GM12873 (cell line): ENCODE results near the gene ANXA7.

Source experiments
- TF ChIP-seq, protein P1 (sequence below): IDR thresholded peaks from 2 replicates; pipeline ENCODE4 v1.5.1; 2012; ENCODE audit warnings: low read depth, mild to moderate bottlenecking, moderate library complexity, low read length, control low read depth; ENCODE audit not compliant: insufficient read depth; ENCODE audit errors: missing control alignments

The ANXA7 gene

DNA sequence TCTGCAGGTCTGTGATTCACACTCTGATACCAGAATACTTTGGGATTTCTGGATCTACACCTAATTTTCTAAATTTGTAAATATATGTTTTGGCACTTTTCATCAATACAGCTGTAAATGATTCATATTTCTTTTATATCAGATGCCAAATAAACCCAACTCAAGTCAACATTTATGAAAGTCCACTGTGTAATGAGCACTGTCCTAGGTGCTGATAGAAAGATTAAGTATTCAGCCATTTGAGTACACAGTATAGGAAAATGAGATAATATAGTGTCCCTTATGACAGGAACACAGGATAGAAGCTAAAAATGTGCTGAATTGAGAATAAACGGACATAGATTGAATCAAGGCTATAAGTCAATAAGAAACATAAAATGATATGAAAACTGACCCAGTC is 6.4 kb downstream of the ANXA7 start:
- TF ChIP-seq, protein P1, sequence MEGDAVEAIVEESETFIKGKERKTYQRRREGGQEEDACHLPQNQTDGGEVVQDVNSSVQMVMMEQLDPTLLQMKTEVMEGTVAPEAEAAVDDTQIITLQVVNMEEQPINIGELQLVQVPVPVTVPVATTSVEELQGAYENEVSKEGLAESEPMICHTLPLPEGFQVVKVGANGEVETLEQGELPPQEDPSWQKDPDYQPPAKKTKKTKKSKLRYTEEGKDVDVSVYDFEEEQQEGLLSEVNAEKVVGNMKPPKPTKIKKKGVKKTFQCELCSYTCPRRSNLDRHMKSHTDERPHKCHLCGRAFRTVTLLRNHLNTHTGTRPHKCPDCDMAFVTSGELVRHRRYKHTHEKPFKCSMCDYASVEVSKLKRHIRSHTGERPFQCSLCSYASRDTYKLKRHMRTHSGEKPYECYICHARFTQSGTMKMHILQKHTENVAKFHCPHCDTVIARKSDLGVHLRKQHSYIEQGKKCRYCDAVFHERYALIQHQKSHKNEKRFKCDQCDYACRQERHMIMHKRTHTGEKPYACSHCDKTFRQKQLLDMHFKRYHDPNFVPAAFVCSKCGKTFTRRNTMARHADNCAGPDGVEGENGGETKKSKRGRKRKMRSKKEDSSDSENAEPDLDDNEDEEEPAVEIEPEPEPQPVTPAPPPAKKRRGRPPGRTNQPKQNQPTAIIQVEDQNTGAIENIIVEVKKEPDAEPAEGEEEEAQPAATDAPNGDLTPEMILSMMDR, result no peak

DNA sequence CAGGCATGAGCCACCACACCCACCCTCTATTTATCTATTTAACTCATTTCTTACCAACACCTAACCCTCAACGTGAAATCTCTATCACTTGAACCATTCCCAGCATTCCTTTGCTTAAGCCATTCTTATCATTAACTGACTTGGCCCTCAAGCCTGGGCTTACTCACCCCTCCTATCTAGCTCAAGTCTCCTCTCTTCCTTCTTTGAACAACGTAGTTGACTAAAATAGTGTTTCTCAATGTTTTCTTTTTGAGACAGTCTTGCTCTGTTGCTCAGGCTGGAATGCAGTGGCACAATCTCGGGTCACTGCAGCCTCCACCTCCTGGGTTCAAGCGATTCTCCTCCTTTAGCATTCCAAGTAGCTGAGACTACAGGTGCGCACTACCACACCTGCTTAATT is 7.0 kb downstream of the ANXA7 start:
- TF ChIP-seq, protein P1, result no peak

GRCh38 chr10:73405556-73405955 is 8.3 kb downstream of the ANXA7 start:
- TF ChIP-seq, protein P1, result no peak

DNA sequence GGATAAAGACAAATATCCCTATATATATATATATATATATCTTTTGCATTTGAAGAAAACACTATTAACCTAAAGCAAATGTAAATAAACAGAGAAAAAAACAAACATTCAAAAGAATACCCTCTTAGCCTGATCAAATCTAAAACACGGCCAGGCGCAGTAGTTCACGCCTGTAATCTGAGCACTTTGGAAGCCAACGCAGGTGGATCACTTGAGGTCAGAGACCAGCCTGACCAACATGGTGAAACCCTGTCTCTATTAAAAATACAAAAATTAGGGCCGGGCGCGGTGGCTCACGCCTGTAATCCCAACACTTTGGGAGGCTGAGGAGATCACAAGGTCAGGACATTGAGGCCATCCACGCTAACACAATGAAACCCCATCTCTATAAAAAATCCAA is 9.2 kb downstream of the ANXA7 start:
- TF ChIP-seq, protein P1, result no peak

DNA sequence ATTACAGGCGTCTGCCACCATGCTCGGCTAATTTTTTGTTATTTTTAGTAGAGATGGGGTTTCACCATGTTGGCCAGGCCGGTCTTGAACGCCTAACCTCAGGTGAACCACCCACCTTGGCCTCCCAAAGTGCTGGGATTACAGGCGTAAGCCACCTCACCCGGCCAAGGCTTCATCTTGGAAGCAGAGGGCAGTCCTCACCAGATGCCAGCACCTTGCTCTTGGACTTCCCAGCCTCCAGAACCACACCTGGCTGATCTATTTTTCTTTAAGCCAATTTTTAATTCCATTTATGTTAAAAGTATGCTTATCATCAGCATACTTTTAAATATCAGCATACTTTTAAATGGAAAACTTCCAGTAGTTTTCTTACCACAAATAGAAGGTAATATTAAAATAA is 12.2 kb downstream of the ANXA7 start:
- TF ChIP-seq, protein P1, result no peak

DNA sequence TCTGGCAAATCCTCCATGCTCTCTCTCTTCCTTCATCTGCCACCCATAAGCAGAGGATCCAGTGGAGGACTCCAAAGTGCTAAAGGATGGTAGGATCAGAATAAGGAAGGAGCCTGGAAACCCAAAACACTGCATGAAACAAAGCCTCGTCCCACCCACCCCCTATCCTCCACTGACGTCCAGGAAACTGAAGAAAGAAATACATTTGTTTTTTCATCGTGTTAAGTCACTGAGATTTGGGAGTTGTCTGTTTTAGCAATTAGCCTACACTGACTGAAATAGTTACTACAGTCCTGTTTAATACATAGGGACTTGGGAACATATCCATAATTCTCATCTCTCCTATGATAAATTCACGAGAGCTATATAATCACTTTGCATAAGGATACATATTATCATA is 14.8 kb downstream of the ANXA7 start:
- TF ChIP-seq, protein P1, result no peak

DNA sequence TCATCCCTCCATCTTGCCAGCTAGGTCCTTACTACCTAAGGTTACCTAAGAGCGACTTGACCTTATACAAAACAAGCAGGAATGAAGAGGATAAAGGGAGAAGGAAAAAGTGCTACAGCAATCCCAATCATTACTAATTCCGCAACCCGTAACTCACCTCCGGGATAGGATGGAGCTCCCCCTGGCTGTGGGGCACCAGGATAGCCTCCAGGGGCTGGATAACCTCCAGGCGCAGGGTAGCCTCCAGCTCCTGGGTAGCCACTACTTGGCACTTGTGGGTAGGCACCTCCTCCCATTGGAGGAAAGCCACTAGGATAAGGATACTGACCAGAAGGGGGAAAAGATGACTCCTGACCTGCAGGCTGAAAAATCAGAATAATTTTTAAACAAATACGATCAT is 15.8 kb downstream of the ANXA7 start:
- TF ChIP-seq, protein P1, result peak; percentile 21
